A549 (cell line): ENCODE data around the gene IGSF9. TPM values are rescaled to one million over a fixed set of nuclear protein-coding genes. Genes with fewer than 3 reads are reported as not detected.

ENCODE experiments used
- ATAC-seq, 2 experiments: fragments of 200-7000 bp in 1 of 2; fragments of >200 bp in 1 of 2; cut with Nextera tagmentation in 1 of 2; cut with Tn5 transposase in 1 of 2; 3 replicates each; pipeline versions ENCODE4 v1.8.0 to v1.9.1; 2018 to 2020; ENCODE audit warnings: mild to moderate bottlenecking in 1 of 2, moderate library complexity in 1 of 2
- CTCF ChIA-PET: fragments of 300-600 bp; sonication (Branson Sonifier 250); formaldehyde crosslinking; extraction: SDS; loops from one replicate; lab custom pipeline; 2021; ENCODE audit warnings: antibody characterized with exemption, inconsistent platforms; lab: Yijun Ruan, JAX
- POLR2A ChIA-PET: fragments of 350-600 bp; formaldehyde crosslinking; extraction: SDS; loops from one replicate; lab custom pipeline; 2021; ENCODE audit warnings: antibody characterized with exemption, inconsistent platforms; lab: Yijun Ruan, JAX
- DNase-seq, 2 experiments: peaks; one replicate each; pipeline versions ENCODE4 v3.0.0 to v3.0.0-alpha.2; 2011 to 2016; ENCODE audit warnings: low read depth in 1 of 2, low spot score in 1 of 2
- FAIRE-seq: peaks from 2 replicates; lab custom pipeline; 2011; peaks lifted over from hg19 to GRCh38; lab: Jason Lieb, UNC
- H3K27ac ChIP-seq, 2 experiments: fragments of >200 bp; sonication (Bioruptor Twin); formaldehyde crosslinking; 3 replicates each; pipeline ENCODE4 v1.5.1; 2016 to 2017
- H3K4me1 ChIP-seq: fragments of >200 bp; sonication (Bioruptor Twin); formaldehyde crosslinking; 3 replicates; pipeline ENCODE4 v1.6.1; 2016
- H3K4me2 ChIP-seq: fragments of >200 bp; sonication (Bioruptor Twin); formaldehyde crosslinking; 3 replicates; pipeline ENCODE4 v1.6.1; 2016
- H3K4me3 ChIP-seq: fragments of >200 bp; sonication (Bioruptor Twin); formaldehyde crosslinking; 3 replicates; pipeline ENCODE4 v1.5.1; 2016
- H3K9me3 ChIP-seq: fragments of >200 bp; sonication (Bioruptor Twin); formaldehyde crosslinking; 3 replicates; pipeline ENCODE4 v1.6.1; 2016
- CEBPB ChIP-seq, 2 experiments: fragments of >200 bp in 1 of 2; sonication (Bioruptor Twin) in 1 of 2; formaldehyde crosslinking in 1 of 2; IDR thresholded peaks; 2 replicates each; pipeline ENCODE4 v1.6.1; 2012 to 2016
- CHD2 ChIP-seq: fragments of 150-350 bp; IDR thresholded peaks from 2 replicates; pipeline ENCODE4 v1.6.1; 2014; ENCODE audit warnings: low read length; ENCODE audit not compliant: partially characterized antibody
- FOSB ChIP-seq: fragments of 250-450 bp; sonication (Bioruptor Pico); IDR thresholded peaks from 2 replicates; pipeline ENCODE4 v1.5.0; 2020; ENCODE audit warnings: mild to moderate bottlenecking, moderate library complexity
- HOXA7 ChIP-seq: fragments of 250-450 bp; sonication (Bioruptor Pico); IDR thresholded peaks from 2 replicates; pipeline ENCODE4 v1.5.0; 2020; ENCODE audit warnings: mild to moderate bottlenecking, moderate library complexity
- HOXB5 ChIP-seq: fragments of 250-450 bp; sonication (Bioruptor Pico); IDR thresholded peaks from 2 replicates; pipeline ENCODE4 v1.5.0; 2020; ENCODE audit warnings: mild to moderate bottlenecking, moderate library complexity
- KDM1A ChIP-seq: fragments of 200-600 bp; sonication (generic); IDR thresholded peaks from 2 replicates; pipeline ENCODE4 v1.6.1; 2016; ENCODE audit warnings: low read depth, mild to moderate bottlenecking
- MAZ ChIP-seq: fragments of 150-350 bp; IDR thresholded peaks from 2 replicates; pipeline ENCODE4 v1.6.1; 2014; ENCODE audit warnings: antibody characterized with exemption, low read depth, low read length, borderline replicate concordance
- RAD21 ChIP-seq, 2 experiments: fragments of >200 bp in 1 of 2; sonication (Bioruptor Twin) in 1 of 2; formaldehyde crosslinking in 1 of 2; IDR thresholded peaks in 1 of 2; conservative IDR thresholded peaks in 1 of 2; 2 replicates in 1 of 2; 3 replicates in 1 of 2; pipeline ENCODE4 v1.6.1; 2012 to 2018; ENCODE audit warnings: inconsistent platforms in 1 of 2
- RCOR1 ChIP-seq: fragments of 150-350 bp; IDR thresholded peaks from 2 replicates; pipeline ENCODE4 v1.6.1; 2014; ENCODE audit warnings: antibody characterized with exemption, low read length, low read depth
- RFX5 ChIP-seq: fragments of 450-650 bp; IDR thresholded peaks from 2 replicates; pipeline ENCODE4 v1.7.1; 2014; ENCODE audit warnings: antibody characterized with exemption, mild to moderate bottlenecking, moderate library complexity
- SMC3 ChIP-seq: fragments of >200 bp; sonication (Bioruptor Twin); formaldehyde crosslinking; IDR thresholded peaks from 3 replicates; pipeline ENCODE4 v1.6.1; 2018; ENCODE audit warnings: inconsistent platforms
- SREBF2 ChIP-seq: fragments of 450-650 bp; IDR thresholded peaks from 2 replicates; pipeline ENCODE4 v1.6.1; 2014; ENCODE audit warnings: mild to moderate bottlenecking, moderate library complexity
- TFCP2L1 ChIP-seq: fragments of 250-450 bp; sonication (Bioruptor Pico); IDR thresholded peaks from 2 replicates; pipeline ENCODE4 v1.5.0; 2021; ENCODE audit warnings: mild to moderate bottlenecking
- WGBS: methylation state at CpG from one replicate; pipeline ENCODE4 v1.1.6; 2017; ENCODE audit errors: missing lambda C conversion rate; 5-methylcytosine and 5-hydroxymethylcytosine counted together
- polyA plus RNA-seq, 4 experiments: library from polyadenylated mRNA; depleted of rRNA in 3 of 4; stranded (reverse); fragments of >200 nt; fragmentation: RNase III in 1 of 4; extraction: RNeasy Plus Mini Kit Qiagen cat#74134 plus additional on column Dnase treatment in 1 of 4; gene quantifications; 2 replicates in 3 of 4; 3 replicates in 1 of 4; pipeline ENCODE4 v1.2.3, GENCODE V29; 2011 to 2017
- TF ChIP-seq, protein P1 (sequence below): IDR thresholded peaks from 2 replicates; pipeline ENCODE4 v1.6.1; 2012
- TF ChIP-seq, protein P2 (sequence below): fragments of >200 bp; sonication (Bioruptor Twin); formaldehyde crosslinking; IDR thresholded peaks from 3 replicates; pipeline ENCODE4 v1.5.1; 2016
- TF ChIP-seq, protein P3 (sequence below): fragments of 450-650 bp; IDR thresholded peaks from 2 replicates; pipeline ENCODE4 v1.6.1; 2014; ENCODE audit warnings: antibody characterized with exemption
- TF ChIP-seq, protein P4 (sequence below): fragments of 250-450 bp; sonication (Bioruptor Pico); IDR thresholded peaks from 2 replicates; pipeline ENCODE4 v1.5.0; 2020; ENCODE audit warnings: low read depth, mild to moderate bottlenecking, moderate library complexity
- TF ChIP-seq, protein P5 (sequence below): fragments of >200 bp; sonication (Bioruptor Twin); formaldehyde crosslinking; IDR thresholded peaks from 2 replicates; pipeline ENCODE4 v1.6.1; 2016

IGSF9 gene
- polyA plus RNA-seq, 2 of the 4 experiments (the other 2 are of a cell fraction): 0.06 to 0.54 TPM

DNA sequence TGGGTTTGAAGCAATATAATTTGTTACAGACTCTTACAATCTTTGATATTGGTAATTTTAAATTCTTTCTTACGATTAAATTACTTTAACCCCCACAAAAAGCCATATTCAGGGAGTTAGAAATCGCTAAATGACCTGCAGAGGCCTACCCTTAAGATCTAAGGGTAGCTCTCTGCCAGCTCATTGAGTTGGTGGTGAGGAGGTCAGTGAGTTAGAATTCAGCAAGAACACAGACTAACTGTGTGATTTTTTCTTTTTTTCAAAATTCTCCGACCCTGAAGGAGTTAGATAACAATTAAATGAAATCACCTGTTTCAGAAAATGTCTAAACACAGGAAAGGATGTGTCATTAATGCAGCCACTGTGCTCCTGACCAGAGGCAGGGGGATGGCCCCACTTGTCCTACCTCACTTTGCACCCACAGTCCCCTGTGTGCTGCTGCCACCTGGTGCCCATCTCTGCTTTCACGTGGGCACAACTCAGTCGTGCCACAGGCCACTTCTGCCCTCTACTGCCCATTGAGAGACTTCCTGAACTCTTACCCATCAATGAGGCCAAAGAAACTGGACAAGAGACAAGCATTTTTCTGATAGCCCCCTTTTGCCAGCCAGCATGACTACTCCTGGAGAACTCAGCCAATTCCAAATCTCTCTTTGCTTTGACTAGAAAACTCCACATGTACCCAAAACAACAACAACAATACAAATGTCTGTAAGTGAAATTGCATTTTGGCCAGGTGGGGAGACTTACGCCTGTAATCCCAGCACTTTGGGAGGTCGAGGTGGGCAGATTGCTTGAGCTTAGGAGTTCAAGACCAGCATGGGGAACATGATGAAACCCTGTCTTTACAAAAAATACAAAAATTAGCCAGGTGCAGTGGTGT is 53.9 kb downstream of the IGSF9 start:
- TF ChIP-seq, protein P1, sequence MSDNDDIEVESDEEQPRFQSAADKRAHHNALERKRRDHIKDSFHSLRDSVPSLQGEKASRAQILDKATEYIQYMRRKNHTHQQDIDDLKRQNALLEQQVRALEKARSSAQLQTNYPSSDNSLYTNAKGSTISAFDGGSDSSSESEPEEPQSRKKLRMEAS: peak; percentile 81
- peak; percentile 100 for TF ChIP-seq SMC3
- peak; percentile 100 for TF ChIP-seq RAD21 (conservative IDR thresholded peaks at IDR 0.05 in 1 of 2, IDR thresholded peaks at IDR 0.05 in 1 of 2)
- TF ChIP-seq HOXA7 (CRISPR knock-in tag): no peak
- no peak for TF ChIP-seq SREBF2
- TF ChIP-seq, protein P2, sequence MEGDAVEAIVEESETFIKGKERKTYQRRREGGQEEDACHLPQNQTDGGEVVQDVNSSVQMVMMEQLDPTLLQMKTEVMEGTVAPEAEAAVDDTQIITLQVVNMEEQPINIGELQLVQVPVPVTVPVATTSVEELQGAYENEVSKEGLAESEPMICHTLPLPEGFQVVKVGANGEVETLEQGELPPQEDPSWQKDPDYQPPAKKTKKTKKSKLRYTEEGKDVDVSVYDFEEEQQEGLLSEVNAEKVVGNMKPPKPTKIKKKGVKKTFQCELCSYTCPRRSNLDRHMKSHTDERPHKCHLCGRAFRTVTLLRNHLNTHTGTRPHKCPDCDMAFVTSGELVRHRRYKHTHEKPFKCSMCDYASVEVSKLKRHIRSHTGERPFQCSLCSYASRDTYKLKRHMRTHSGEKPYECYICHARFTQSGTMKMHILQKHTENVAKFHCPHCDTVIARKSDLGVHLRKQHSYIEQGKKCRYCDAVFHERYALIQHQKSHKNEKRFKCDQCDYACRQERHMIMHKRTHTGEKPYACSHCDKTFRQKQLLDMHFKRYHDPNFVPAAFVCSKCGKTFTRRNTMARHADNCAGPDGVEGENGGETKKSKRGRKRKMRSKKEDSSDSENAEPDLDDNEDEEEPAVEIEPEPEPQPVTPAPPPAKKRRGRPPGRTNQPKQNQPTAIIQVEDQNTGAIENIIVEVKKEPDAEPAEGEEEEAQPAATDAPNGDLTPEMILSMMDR: peak; percentile 100
- TF ChIP-seq MAZ: peak; percentile 73; the same call in 1 of the 2 replicates
- TF ChIP-seq, protein P3, sequence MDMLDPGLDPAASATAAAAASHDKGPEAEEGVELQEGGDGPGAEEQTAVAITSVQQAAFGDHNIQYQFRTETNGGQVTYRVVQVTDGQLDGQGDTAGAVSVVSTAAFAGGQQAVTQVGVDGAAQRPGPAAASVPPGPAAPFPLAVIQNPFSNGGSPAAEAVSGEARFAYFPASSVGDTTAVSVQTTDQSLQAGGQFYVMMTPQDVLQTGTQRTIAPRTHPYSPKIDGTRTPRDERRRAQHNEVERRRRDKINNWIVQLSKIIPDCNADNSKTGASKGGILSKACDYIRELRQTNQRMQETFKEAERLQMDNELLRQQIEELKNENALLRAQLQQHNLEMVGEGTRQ: no peak
- 25% methylated on average over 7 of the region's 7 CpGs for WGBS
- Histone ChIP-seq H3K27ac (peak overlapping the region in 1 of 2 experiments; percentile 54; a peak in 1 of 6 replicates), H3K4me2 (no peak overlapping the region), H3K4me3 (no peak overlapping the region), H3K4me1 (peaks cover 11% of the 10 kb centered on the region; the same call in 2 of the 3 replicates), H3K9me3 (no peaks in the 10 kb centered on the region)
- FAIRE-seq (peak; percentile 43), ATAC-seq (peak; percentile 95 to 99), DNase-seq (peak; percentile 82 to 90)
- ChIA-PET CTCF (interaction anchor here (0.6 to 14.9 kb wide), 76 partner anchors 9 to 758 kb away, joined by 3 to 565 read pairs (median 5); partner anchors contain the start of genes CFAP45, DUSP23, FCRL6 and IGSF9), POLR2A (no interaction called here)

DNA sequence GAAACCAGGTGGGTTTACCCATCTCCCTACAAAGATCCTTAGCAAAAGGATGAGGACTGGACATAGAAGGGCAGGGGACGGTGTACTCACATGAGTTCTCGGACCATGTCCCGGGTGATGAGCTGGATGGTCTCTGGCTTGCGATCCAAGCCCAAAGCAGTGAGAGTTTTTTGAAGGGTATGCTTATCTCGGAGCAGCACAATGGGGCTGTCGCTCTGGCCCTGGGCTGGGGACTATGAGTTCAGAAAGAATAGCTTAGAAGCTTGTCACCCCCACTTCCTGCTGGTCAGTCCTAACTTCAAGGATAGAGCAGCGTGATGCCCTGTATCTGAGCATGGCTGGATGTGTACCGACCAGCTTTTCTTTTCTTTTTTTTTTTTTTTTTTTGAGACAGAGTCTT is 55.0 kb downstream of the IGSF9 start:
- no peak for ATAC-seq
- H3K27ac ChIP-seq: peak overlapping the region; percentile 31 to 64; a peak in 3 of 6 replicates
- no peak for DNase-seq
- 95% methylated on average over 8 of the region's 8 CpGs for WGBS
- H3K4me1 ChIP-seq: peaks cover 11% of the 10 kb centered on the region; the same call in 2 of the 3 replicates
- CTCF ChIA-PET: interaction anchor here (1.0 to 14.9 kb wide), 37 partner anchors 10 to 757 kb away, joined by 3 to 565 read pairs (median 5); partner anchors contain the start of genes DUSP23, FCRL6 and TAGLN2
- H3K4me3 ChIP-seq: no peak overlapping the region
- no peak overlapping the region; the same call in 2 of the 3 replicates for H3K4me2 ChIP-seq
- POLR2A ChIA-PET: interaction anchor here (2.0 kb wide), 1 partner anchor 91 kb away, joined by 12 read pairs; no protein-coding TSS in a partner anchor
- no peaks in the 10 kb centered on the region for H3K9me3 ChIP-seq
- no peak for FAIRE-seq
- TF ChIP-seq, protein P3: no peak
- TF ChIP-seq RAD21 (conservative IDR thresholded peaks at IDR 0.05 in 1 of 2, IDR thresholded peaks at IDR 0.05 in 1 of 2) (no peak), KDM1A (no peak), FOSB (CRISPR knock-in tag) (no peak), RFX5 (no peak), RCOR1 (no peak), HOXA7 (CRISPR knock-in tag) (no peak), CHD2 (no peak), HOXB5 (no peak), CEBPB (IDR thresholded peaks at IDR 0.05) (no peak), TFCP2L1 (CRISPR knock-in tag) (no peak)
- TF ChIP-seq, protein P4, sequence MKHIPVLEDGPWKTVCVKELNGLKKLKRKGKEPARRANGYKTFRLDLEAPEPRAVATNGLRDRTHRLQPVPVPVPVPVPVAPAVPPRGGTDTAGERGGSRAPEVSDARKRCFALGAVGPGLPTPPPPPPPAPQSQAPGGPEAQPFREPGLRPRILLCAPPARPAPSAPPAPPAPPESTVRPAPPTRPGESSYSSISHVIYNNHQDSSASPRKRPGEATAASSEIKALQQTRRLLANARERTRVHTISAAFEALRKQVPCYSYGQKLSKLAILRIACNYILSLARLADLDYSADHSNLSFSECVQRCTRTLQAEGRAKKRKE (CRISPR knock-in tag): no peak
- TF ChIP-seq, protein P5, sequence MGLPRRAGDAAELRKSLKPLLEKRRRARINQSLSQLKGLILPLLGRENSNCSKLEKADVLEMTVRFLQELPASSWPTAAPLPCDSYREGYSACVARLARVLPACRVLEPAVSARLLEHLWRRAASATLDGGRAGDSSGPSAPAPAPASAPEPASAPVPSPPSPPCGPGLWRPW: no peak
- TF ChIP-seq, protein P2: no peak
